ENCODE data around the gene TEX35. TPM values are rescaled to one million over a fixed set of nuclear protein-coding genes. Genes with fewer than 3 reads are reported as not detected.

The TEX35 gene
- total RNA-seq, 5 donors from 2014 or later (not counting 1 experiment from before 2014, with no cell fraction given) = not detected

DNA sequence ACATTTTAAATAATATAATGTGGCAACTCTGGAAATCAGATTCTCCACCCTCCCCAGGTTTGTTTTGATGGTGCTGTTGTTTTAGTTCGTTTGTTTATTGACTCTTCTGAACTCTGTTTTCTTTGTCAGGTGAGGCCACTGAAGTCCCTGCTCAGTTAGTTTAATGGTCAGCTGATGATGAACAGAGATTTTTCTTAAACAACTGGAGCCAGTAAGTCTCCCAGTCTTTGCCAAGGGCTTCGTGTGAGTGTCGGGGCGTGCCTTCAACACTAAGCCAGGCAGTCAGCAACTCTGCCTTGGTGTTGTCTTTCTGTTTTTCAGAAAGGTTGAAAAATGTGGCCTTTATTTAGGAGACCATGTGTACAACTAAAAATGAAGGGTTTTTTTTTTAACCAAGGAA, 58.9 kb downstream of the TEX35 start:
- no peak for DNase-seq
- H3K4me1 ChIP-seq (ENCODE audit: control insufficient read depth in 1 of 2, extremely low read depth in 1 of 2, insufficient read depth in 2 of 2, low read length in 2 of 2) = no peaks in the 10 kb centered on the region
- no peak overlapping the region for H3K27ac ChIP-seq (ENCODE audit: low read length)
- H3K36me3 ChIP-seq (ENCODE audit: control insufficient read depth in 2 of 2, extremely low read depth in 1 of 2, insufficient read depth in 1 of 2, low read length in 1 of 2) = no peaks in the 10 kb centered on the region
- 97% methylated on average over 3 of the region's 4 CpGs for WGBS (ENCODE audit: insufficient coverage)
- H3K9me3 ChIP-seq = no peaks in the 10 kb centered on the region
- Mint-ChIP-seq H3K4me1 (peaks cover 0 to 2% (median 0%) of the 10 kb centered on the region in 3 donors), H3K27ac (no peak overlapping the region), H3K9me3 (no peaks in the 10 kb centered on the region), H3K36me3 (no peaks in the 10 kb centered on the region), H3K27me3 (peaks cover 4 to 11% of the 10 kb centered on the region in 2 donors), H3K4me3 (no peak overlapping the region)
- ChIA-PET CTCF (no interaction called here), POLR2A (no interaction called here)
- H3K4me3 ChIP-seq (ENCODE audit: control insufficient read depth in 1 of 2, extremely low read depth in 1 of 2, low read length in 1 of 2) = no peak overlapping the region
- H3K27me3 ChIP-seq (replicated peaks in 1 of 2; ENCODE audit: control insufficient read depth in 2 of 2, extremely low read depth in 1 of 2, insufficient read depth in 2 of 2, low read length in 1 of 2) = peaks cover 0 to 6% of the 10 kb centered on the region in 2 experiments
- ATAC-seq (replicated peaks in 1 of 4) = no peak

Other genes starting within 250 kb of the TEX35 start
- not detected for gene CLEC20A, start 16.1 kb upstream of the TEX35 start, total RNA-seq
- 10 to 100 TPM; 11.2 to 17.5 (median 12.4) TPM for gene RALGPS2, start 212.1 kb downstream of the TEX35 start, total RNA-seq

Data from T-cell (primary cell).